Chondrocyte (in vitro differentiated cells): ENCODE measurements around the gene DAB2. TPM values are rescaled to one million over a fixed set of nuclear protein-coding genes. Genes with fewer than 3 reads are reported as not detected.

Experiments
- DNase-seq: peaks from one replicate; pipeline ENCODE4 v3.0.0; 2021; ENCODE audit warnings: mixed read lengths, low spot score
- H3K27ac Mint-ChIP-seq: one replicate; pipeline ENCODE4 v1.8.0; 2021; ENCODE audit warnings: mild to moderate bottlenecking, moderate library complexity, mixed read lengths; ENCODE audit not compliant: unreplicated experiment
- H3K27me3 Mint-ChIP-seq: 2 replicates; pipeline ENCODE4 v1.8.0; 2021; ENCODE audit warnings: low read depth, mixed read lengths
- H3K36me3 Mint-ChIP-seq: 2 replicates; pipeline ENCODE4 v1.8.0; 2021; ENCODE audit warnings: low read depth, mixed read lengths
- H3K4me1 Mint-ChIP-seq: 2 replicates; pipeline ENCODE4 v1.8.0; 2021; ENCODE audit warnings: low read depth, mild to moderate bottlenecking, mixed read lengths
- H3K4me3 Mint-ChIP-seq: one replicate; pipeline ENCODE4 v1.8.0; 2021; ENCODE audit warnings: mild to moderate bottlenecking, moderate library complexity, mixed read lengths; ENCODE audit not compliant: unreplicated experiment
- H3K9me3 Mint-ChIP-seq: 2 replicates; pipeline ENCODE4 v1.8.0; 2021; ENCODE audit warnings: low read depth, mixed read lengths
- total RNA-seq: library from RNA; stranded (reverse); gene quantifications from 3 replicates; pipeline ENCODE4 v1.2.1, GENCODE V29; 2021
- TF ChIP-seq, protein P1 (sequence below): fragments of 200-600 bp; sonication (generic); IDR thresholded peaks from 2 replicates; pipeline ENCODE4 v1.5.0; 2021; ENCODE audit warnings: antibody characterized with exemption, mild to moderate bottlenecking, moderate library complexity

The DAB2 gene
- total RNA-seq, 1 donor from 2014 or later = 82.7 TPM

DNA sequence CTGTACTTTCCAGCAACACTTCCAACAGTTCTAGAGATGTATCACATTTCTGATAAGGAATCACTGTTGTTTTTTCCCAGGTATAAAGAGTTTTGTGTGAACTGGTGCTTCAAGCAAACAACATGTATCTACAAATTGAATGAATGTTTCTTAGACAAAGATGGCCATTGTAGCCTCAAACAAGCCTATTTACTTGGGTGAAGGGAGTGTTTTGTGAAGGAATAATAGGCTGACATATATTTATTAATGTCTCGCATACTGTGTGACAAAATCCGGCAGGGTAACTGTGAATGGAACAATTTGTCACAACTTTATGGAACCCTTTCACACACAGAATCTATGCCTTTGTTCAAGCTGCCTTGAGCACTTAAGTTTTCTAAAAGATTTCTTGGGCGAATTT, 24.8 kb upstream of the DAB2 start:
- Mint-ChIP-seq H3K4me1 (peaks cover 26% of the 10 kb centered on the region), H3K9me3 (no peaks in the 10 kb centered on the region)

DNA sequence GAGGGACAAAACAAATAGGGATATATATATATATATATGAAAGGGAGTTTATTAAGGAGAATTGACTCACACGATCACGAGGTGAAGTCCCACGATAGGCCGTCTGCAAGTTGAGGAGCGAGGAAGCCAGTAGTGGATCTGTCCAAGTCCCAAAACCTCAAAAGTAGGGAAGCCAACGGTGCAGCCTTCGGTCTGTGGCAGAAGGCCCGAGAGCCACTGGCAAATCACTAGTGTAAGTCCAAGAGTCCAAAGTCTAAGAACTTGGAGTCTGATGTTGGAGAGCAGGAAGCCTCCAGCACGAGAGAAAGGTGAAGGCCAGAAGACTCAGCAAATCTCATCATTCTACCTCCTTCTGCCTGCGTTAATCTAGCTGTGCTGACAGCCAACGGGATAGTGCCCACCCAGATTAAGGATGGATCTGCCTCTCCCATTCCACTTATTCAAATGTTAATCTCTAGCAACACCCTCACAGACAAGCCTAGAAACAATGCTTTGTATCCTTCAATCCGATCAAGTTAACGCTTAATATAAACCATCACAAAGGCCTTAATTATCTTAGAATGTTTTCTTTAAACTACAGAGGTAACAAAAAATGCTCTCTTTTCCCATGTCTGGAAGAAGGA, 23.8 kb upstream of the DAB2 start:
- Mint-ChIP-seq H3K27me3 (no peaks in the 10 kb centered on the region), H3K36me3 (no peaks in the 10 kb centered on the region), H3K4me3 (no peak overlapping the region), H3K4me1 (peaks cover 26% of the 10 kb centered on the region), H3K27ac (no peak overlapping the region), H3K9me3 (no peaks in the 10 kb centered on the region)
- no peak for DNase-seq
- TF ChIP-seq, protein P1, sequence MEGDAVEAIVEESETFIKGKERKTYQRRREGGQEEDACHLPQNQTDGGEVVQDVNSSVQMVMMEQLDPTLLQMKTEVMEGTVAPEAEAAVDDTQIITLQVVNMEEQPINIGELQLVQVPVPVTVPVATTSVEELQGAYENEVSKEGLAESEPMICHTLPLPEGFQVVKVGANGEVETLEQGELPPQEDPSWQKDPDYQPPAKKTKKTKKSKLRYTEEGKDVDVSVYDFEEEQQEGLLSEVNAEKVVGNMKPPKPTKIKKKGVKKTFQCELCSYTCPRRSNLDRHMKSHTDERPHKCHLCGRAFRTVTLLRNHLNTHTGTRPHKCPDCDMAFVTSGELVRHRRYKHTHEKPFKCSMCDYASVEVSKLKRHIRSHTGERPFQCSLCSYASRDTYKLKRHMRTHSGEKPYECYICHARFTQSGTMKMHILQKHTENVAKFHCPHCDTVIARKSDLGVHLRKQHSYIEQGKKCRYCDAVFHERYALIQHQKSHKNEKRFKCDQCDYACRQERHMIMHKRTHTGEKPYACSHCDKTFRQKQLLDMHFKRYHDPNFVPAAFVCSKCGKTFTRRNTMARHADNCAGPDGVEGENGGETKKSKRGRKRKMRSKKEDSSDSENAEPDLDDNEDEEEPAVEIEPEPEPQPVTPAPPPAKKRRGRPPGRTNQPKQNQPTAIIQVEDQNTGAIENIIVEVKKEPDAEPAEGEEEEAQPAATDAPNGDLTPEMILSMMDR = no peak

More for the DNA sequence above, 24.8 kb upstream of the DAB2 start:
- no peak for DNase-seq
- no peaks in the 10 kb centered on the region for H3K27me3 Mint-ChIP-seq
- TF ChIP-seq, protein P1 = no peak
- H3K27ac Mint-ChIP-seq = no peak overlapping the region
- H3K36me3 Mint-ChIP-seq = no peaks in the 10 kb centered on the region
- no peak overlapping the region for H3K4me3 Mint-ChIP-seq

DNA sequence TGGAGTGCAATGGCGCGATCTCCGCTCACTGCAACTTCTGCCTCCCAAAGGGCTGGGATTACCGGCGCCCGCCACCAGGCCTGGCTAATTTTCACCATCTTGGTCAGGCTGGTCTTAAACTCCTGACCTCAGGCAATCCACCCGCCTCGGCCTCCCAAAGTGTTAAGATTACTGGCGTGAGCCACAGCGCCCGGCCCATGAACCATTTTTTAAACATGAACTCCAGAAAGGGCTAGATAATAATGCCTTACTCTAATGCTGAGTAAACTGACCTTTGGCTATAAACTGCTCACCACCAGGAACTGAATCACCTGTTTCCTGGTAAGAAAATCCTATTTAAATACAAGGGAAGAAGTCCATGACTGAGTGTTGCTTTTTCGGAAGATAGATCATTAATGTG, 23.2 kb upstream of the DAB2 start:
- no peaks in the 10 kb centered on the region for H3K36me3 Mint-ChIP-seq
- TF ChIP-seq, protein P1 = no peak

DNA sequence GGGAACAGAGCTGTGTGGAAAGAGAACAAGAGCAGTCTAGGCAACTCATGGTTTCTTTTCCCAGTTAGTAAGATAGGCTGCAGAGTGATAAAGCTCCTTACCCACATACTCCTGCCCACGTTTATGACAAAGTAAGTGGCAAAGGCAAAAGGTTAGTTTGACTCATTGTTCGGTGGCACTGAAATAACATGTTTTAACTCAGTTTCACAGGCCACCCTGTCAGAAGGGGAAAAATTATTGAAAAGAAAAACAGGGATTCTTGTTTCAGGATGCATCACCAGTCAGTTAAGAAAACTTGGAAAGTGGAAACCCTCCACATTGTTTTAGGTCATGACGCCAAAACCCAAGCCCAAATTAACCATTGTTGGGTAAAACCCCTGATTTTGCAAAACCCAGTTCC, 22.3 kb upstream of the DAB2 start:
- TF ChIP-seq, protein P1 = no peak
- DNase-seq = no peak
- Mint-ChIP-seq H3K36me3 (no peaks in the 10 kb centered on the region), H3K27me3 (no peaks in the 10 kb centered on the region), H3K27ac (no peak overlapping the region), H3K4me1 (peaks cover 24% of the 10 kb centered on the region), H3K4me3 (no peak overlapping the region), H3K9me3 (no peaks in the 10 kb centered on the region)

More for the DNA sequence above, 23.2 kb upstream of the DAB2 start:
- Mint-ChIP-seq H3K27ac (no peak overlapping the region), H3K27me3 (no peaks in the 10 kb centered on the region), H3K4me3 (no peak overlapping the region), H3K4me1 (peaks cover 21% of the 10 kb centered on the region), H3K9me3 (no peaks in the 10 kb centered on the region)
- DNase-seq = no peak

DNA sequence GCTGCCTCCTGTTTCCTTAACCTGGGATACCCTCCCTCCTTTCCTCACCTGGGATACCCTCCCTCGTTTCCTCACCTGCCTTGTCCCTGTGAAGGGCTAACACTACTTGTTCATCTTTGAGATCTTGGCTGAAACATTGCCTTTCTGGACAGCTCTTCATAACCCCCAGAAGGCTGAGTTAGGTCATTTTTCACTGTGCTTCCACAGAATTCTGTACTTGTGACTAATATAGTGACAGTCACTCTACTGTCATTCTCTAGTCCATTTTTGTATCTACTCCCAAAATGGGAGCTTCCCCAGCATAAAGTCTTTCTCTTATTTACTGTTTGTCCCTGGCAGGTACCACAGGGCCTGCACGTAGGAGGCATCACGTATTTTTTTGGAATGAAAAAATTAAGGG, 21.5 kb upstream of the DAB2 start:
- no peaks in the 10 kb centered on the region for H3K9me3 Mint-ChIP-seq
- no peak overlapping the region for H3K4me3 Mint-ChIP-seq
- H3K36me3 Mint-ChIP-seq = no peaks in the 10 kb centered on the region
- TF ChIP-seq, protein P1 = no peak
- H3K4me1 Mint-ChIP-seq = peaks cover 28% of the 10 kb centered on the region
- no peak overlapping the region for H3K27ac Mint-ChIP-seq
- no peak for DNase-seq
- H3K27me3 Mint-ChIP-seq = no peaks in the 10 kb centered on the region
